IPS-NIHi7 (cell line): ENCODE results near the gene GYPC.

Experiments used
- DNase-seq: peaks from one replicate; pipeline ENCODE4 v3.0.0; 2012; ENCODE audit warnings: mixed read lengths; ENCODE audit errors: extremely low spot score

Gene GYPC

GRCh38 chr2:126650994-126651393 lies 5.0 kb upstream of the GYPC start:
- DNase-seq: no peak

GRCh38 chr2:126652323-126652891 lies 3.6 kb upstream of the GYPC start:
- DNase-seq: no peak

GRCh38 chr2:126653109-126653508 lies 2.8 kb upstream of the GYPC start:
- no peak for DNase-seq

- DNase-seq: peak; percentile 8
Measured at GRCh38 chr2:126653761-126654160, 2.2 kb upstream of the GYPC start.

GRCh38 chr2:126655051-126655450 lies 907 bp upstream of the GYPC start:
- no peak for DNase-seq

GRCh38 chr2:126656431-126657147 lies 631 bp downstream of the GYPC start:
- peak; percentile 52 for DNase-seq

GRCh38 chr2:126657148-126657635 lies 1.2 kb downstream of the GYPC start:
- no peak for DNase-seq

- peak; percentile 74 for DNase-seq
Measured at GRCh38 chr2:126657636-126658318, 1.8 kb downstream of the GYPC start.

- DNase-seq: no peak
Measured at GRCh38 chr2:126658319-126658904, 2.5 kb downstream of the GYPC start.

GRCh38 chr2:126658905-126659561 lies 3.1 kb downstream of the GYPC start:
- DNase-seq: no peak

GRCh38 chr2:126659562-126660467 lies 3.9 kb downstream of the GYPC start:
- DNase-seq: no peak

GRCh38 chr2:126660971-126661370 lies 5.0 kb downstream of the GYPC start:
- no peak for DNase-seq

GRCh38 chr2:126661702-126662500 lies 5.9 kb downstream of the GYPC start:
- DNase-seq: no peak

GRCh38 chr2:126662621-126663020 lies 6.7 kb downstream of the GYPC start:
- DNase-seq: no peak

- no peak for DNase-seq
Measured at GRCh38 chr2:126663184-126663963, 7.4 kb downstream of the GYPC start.

- DNase-seq: no peak
Measured at GRCh38 chr2:126664234-126664633, 8.3 kb downstream of the GYPC start.

GRCh38 chr2:126664639-126665038 lies 8.7 kb downstream of the GYPC start:
- DNase-seq: no peak

GRCh38 chr2:126665483-126665882 lies 9.5 kb downstream of the GYPC start:
- DNase-seq: no peak

- DNase-seq: no peak
Measured at GRCh38 chr2:126668254-126668653, 12.3 kb downstream of the GYPC start.
